ENCODE data around the gene CIP2A. TPM values are rescaled to one million over a fixed set of nuclear protein-coding genes. Genes with fewer than 3 reads are reported as not detected.

The CIP2A gene
- total RNA-seq, 1 experiment from 2014 or later, result 34.2 TPM

DNA sequence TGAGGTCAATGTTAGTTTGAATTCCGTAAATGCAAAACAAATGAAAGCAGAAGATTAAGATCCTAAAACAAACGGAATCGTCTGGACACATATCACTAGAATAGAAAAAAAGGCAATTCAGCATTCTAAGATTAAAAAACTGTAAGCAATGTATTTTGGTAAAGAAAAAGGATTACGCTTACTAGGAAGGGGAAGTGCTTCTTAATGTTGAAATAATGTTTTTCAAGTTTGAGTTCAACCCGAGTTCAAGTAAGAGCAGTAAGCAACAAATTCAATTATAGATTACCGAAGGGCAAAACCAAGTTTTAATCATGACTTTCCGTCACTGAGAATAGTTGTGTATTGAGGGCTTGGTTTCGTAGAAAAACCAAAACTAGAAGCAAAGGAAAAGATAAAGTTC, 637 bp downstream of the CIP2A start:
- Histone ChIP-seq H4K91ac (ENCODE audit: insufficient read length, low read depth, low read length) (no peak overlapping the region), H3K9ac (ENCODE audit: extremely low read depth, insufficient read length, low read length) (peak overlapping the region; percentile 97), H3K4ac (ENCODE audit: low read depth, low read length) (no peak overlapping the region), H3K56ac (ENCODE audit: insufficient read length, low read depth, low read length) (peak overlapping the region; percentile 69), H3K27ac (ENCODE audit: insufficient read length, low read depth, low read length) (peak overlapping the region; percentile 70), H2BK20ac (ENCODE audit: low read depth, low read length, poor library complexity, severe bottlenecking) (no peak overlapping the region), H3K23me2 (ENCODE audit: insufficient read length, low read depth, low read length, poor library complexity, severe bottlenecking) (peaks cover 9% of the 10 kb centered on the region), H2BK5ac (ENCODE audit: insufficient read length, low read length) (no peak overlapping the region), H3K27me3 (ENCODE audit: insufficient read depth, low read length) (no peaks in the 10 kb centered on the region), H3K14ac (ENCODE audit: insufficient read depth, low read length) (no peak overlapping the region), H4K5ac (ENCODE audit: insufficient read length, low read depth, low read length) (peak overlapping the region; percentile 70), H3K9me3 (ENCODE audit: control insufficient read depth, low read depth, low read length) (no peaks in the 10 kb centered on the region), H2BK15ac (ENCODE audit: low read depth, low read length) (no peak overlapping the region), H3K79me1 (ENCODE audit: insufficient read depth, low read depth, low read length, poor library complexity, severe bottlenecking) (no peaks in the 10 kb centered on the region), H4K20me1 (ENCODE audit: control insufficient read depth, insufficient read depth, insufficient read length) (no peaks in the 10 kb centered on the region), H3T11ph (ENCODE audit: low read length) (no peak overlapping the region), H2BK120ac (ENCODE audit: low read depth, low read length, poor library complexity, severe bottlenecking) (no peak overlapping the region), H3K4me1 (ENCODE audit: insufficient read depth, low read length) (no peaks in the 10 kb centered on the region), H2BK12ac (ENCODE audit: insufficient read length, low read depth, low read length) (no peak overlapping the region), H3K23ac (ENCODE audit: insufficient read length, low read depth, low read length) (no peak overlapping the region), H3K79me2 (ENCODE audit: insufficient read depth, low read length) (peaks cover 18% of the 10 kb centered on the region; the same call in 1 of the 2 replicates), H2AK5ac (ENCODE audit: insufficient read length, low read length) (no peak overlapping the region), H2AFZ (ENCODE audit: low read length) (no peak overlapping the region), H3K18ac (ENCODE audit: insufficient read length, low read depth, low read length) (no peak overlapping the region), H4K8ac (replicated peaks; ENCODE audit: insufficient read length, low read depth, low read length) (no peak overlapping the region), H3K4me2 (ENCODE audit: insufficient read depth, insufficient read length, low read length) (peak overlapping the region; percentile 96)
- Mint-ChIP-seq H3K27ac (peak overlapping the region; percentile 99 to 100 (median 100)), H3K36me3 (ENCODE audit: insufficient read depth in 1 of 3, low read depth in 3 of 3) (peaks cover 4 to 16% (median 16%) of the 10 kb centered on the region in 3 experiments; a peak in 6 of 7 replicates), H3K9me3 (no peaks in the 10 kb centered on the region), H3K4me3 (peak overlapping the region; percentile 100), H3K27me3 (ENCODE audit: low read depth) (no peaks in the 10 kb centered on the region), H3K4me1 (peaks cover 40 to 45% of the 10 kb centered on the region in 2 experiments)
- TF ChIP-seq, protein P1, sequence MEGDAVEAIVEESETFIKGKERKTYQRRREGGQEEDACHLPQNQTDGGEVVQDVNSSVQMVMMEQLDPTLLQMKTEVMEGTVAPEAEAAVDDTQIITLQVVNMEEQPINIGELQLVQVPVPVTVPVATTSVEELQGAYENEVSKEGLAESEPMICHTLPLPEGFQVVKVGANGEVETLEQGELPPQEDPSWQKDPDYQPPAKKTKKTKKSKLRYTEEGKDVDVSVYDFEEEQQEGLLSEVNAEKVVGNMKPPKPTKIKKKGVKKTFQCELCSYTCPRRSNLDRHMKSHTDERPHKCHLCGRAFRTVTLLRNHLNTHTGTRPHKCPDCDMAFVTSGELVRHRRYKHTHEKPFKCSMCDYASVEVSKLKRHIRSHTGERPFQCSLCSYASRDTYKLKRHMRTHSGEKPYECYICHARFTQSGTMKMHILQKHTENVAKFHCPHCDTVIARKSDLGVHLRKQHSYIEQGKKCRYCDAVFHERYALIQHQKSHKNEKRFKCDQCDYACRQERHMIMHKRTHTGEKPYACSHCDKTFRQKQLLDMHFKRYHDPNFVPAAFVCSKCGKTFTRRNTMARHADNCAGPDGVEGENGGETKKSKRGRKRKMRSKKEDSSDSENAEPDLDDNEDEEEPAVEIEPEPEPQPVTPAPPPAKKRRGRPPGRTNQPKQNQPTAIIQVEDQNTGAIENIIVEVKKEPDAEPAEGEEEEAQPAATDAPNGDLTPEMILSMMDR (conservative IDR thresholded peaks at IDR 0.05), result no peak
- DNase-seq, result no peak
- no CpG with 5 or more reads among the region's 8 CpGs for WGBS (ENCODE audit: extremely low coverage, insufficient read length, low lambda C conversion rate)
